Brain microvascular endothelial cell (primary cell): ENCODE measurements around the gene WBP11.

Experiments used
- DNase-seq: peaks from one replicate; pipeline ENCODE4 v3.0.0-alpha.2; 2020
- H3K27ac ChIP-seq: fragments of 250-450 bp; sonication (Bioruptor Pico); 2 replicates; pipeline ENCODE4 v1.5.1; 2020; ENCODE audit warnings: mild to moderate bottlenecking, moderate library complexity
- H3K27me3 ChIP-seq: fragments of 250-450 bp; sonication (Bioruptor Pico); replicated peaks from 2 replicates; pipeline ENCODE4 v1.5.1; 2020; ENCODE audit warnings: mild to moderate bottlenecking
- H3K36me3 ChIP-seq: fragments of 250-450 bp; sonication (Bioruptor Pico); replicated peaks from 2 replicates; pipeline ENCODE4 v1.5.1; 2020; ENCODE audit warnings: mild to moderate bottlenecking
- H3K4me3 ChIP-seq: 2 replicates; pipeline ENCODE4 v1.5.1; 2011; ENCODE audit warnings: low read depth, mild to moderate bottlenecking, control low read depth, low read length, moderate library complexity
- CTCF ChIP-seq: IDR thresholded peaks from 2 replicates; pipeline ENCODE4 v1.5.1; 2011; ENCODE audit warnings: low read depth, mild to moderate bottlenecking, moderate library complexity, low read length, control low read depth, inconsistent platforms; ENCODE audit errors: missing control alignments
- in situ Hi-C: cut with HindIII; loops from 2 replicates; pipeline ENCODE4 v1.10.0; 2017; ENCODE audit warnings: low sequenced_read_pairs, low pct_ligation_motif_present

Gene WBP11

GRCh38 chr12:14828892-14829291 is 25.6 kb upstream of the WBP11 start:
- Histone ChIP-seq H3K36me3 (no peaks in the 10 kb centered on the region), H3K27me3 (no peaks in the 10 kb centered on the region), H3K4me3 (no peak overlapping the region), H3K27ac (no peak overlapping the region)
- peak; percentile 42 for DNase-seq
- no peak for TF ChIP-seq CTCF
- in situ Hi-C loops = no loop called here

- in situ Hi-C loops = no loop called here
- no peaks in the 10 kb centered on the region for H3K27me3 ChIP-seq
- no peak overlapping the region for H3K4me3 ChIP-seq
- H3K27ac ChIP-seq = no peak overlapping the region
- DNase-seq = no peak
- TF ChIP-seq CTCF = no peak
- no peaks in the 10 kb centered on the region for H3K36me3 ChIP-seq
Measured at GRCh38 chr12:14827043-14827442, 23.8 kb upstream of the WBP11 start.

GRCh38 chr12:14826491-14826890 is 23.2 kb upstream of the WBP11 start:
- H3K27me3 ChIP-seq = no peaks in the 10 kb centered on the region
- H3K27ac ChIP-seq = no peak overlapping the region
- H3K36me3 ChIP-seq = no peaks in the 10 kb centered on the region
- H3K4me3 ChIP-seq = no peak overlapping the region
- no peak for DNase-seq
- in situ Hi-C loops = no loop called here
- no peak for TF ChIP-seq CTCF

GRCh38 chr12:14825256-14825655 is 22.0 kb upstream of the WBP11 start:
- H3K27ac ChIP-seq = no peak overlapping the region
- no peaks in the 10 kb centered on the region for H3K36me3 ChIP-seq
- H3K27me3 ChIP-seq = no peaks in the 10 kb centered on the region
- no peak for DNase-seq
- in situ Hi-C loops = no loop called here
- no peak overlapping the region for H3K4me3 ChIP-seq
- no peak for TF ChIP-seq CTCF

- Histone ChIP-seq H3K27me3 (no peaks in the 10 kb centered on the region), H3K27ac (no peak overlapping the region), H3K4me3 (no peak overlapping the region), H3K36me3 (no peaks in the 10 kb centered on the region)
- TF ChIP-seq CTCF = no peak
- in situ Hi-C loops = no loop called here
- no peak for DNase-seq
Measured at GRCh38 chr12:14824012-14824634, 20.8 kb upstream of the WBP11 start.

GRCh38 chr12:14814014-14814413 is 10.7 kb upstream of the WBP11 start, which contains the start of gene SMCO3:
Gene SMCO3 (minus strand): TSS chr12:14814182. CDS start chr12:14806680, 7,502 bp downstream.
- no peak for DNase-seq
- in situ Hi-C loops = no loop called here
- no peak for TF ChIP-seq CTCF
- Histone ChIP-seq H3K27me3 (no peaks in the 10 kb centered on the region), H3K27ac (no peak within 1 kb of the TSS), H3K36me3 (no peaks in the 10 kb centered on the region), H3K4me3 (no peak within 1 kb of the TSS)
